RWPE2 (cell line): Measurements from ENCODE around the gene THSD7A.

Experiments used
- ATAC-seq: fragments of 200-7000 bp; cut with Tn5 transposase; 3 replicates; pipeline ENCODE4 v1.9.1; 2021; ENCODE audit warnings: low read depth
- DNase-seq: peaks from one replicate; pipeline ENCODE4 v3.0.0-alpha.2; 2020; ENCODE audit warnings: low spot score
- H3K27ac ChIP-seq: fragments of 450-650 bp; 2 replicates; pipeline ENCODE4 v1.5.1; 2017; ENCODE audit warnings: mild to moderate bottlenecking; ENCODE audit not compliant: poor library complexity, severe bottlenecking
- H3K27me3 ChIP-seq: fragments of 250-450 bp; sonication (Bioruptor Pico); 2 replicates; pipeline ENCODE4 v1.5.1; 2021; ENCODE audit warnings: mild to moderate bottlenecking, moderate library complexity; ENCODE audit not compliant: insufficient read depth, poor library complexity, severe bottlenecking
- H3K36me3 ChIP-seq: fragments of 250-450 bp; sonication (Bioruptor Pico); 2 replicates; pipeline ENCODE4 v1.5.1; 2020; ENCODE audit warnings: low read depth, mild to moderate bottlenecking, moderate library complexity
- H3K4me1 ChIP-seq: fragments of 250-450 bp; sonication (Bioruptor Pico); 2 replicates; pipeline ENCODE4 v1.5.1; 2021; ENCODE audit warnings: mild to moderate bottlenecking, moderate library complexity; ENCODE audit not compliant: insufficient read depth, poor library complexity, severe bottlenecking
- H3K4me3 ChIP-seq: fragments of 250-450 bp; sonication (Bioruptor Pico); 2 replicates; pipeline ENCODE4 v1.5.1; 2021; ENCODE audit warnings: mild to moderate bottlenecking, moderate library complexity; ENCODE audit not compliant: severe bottlenecking
- H3K9me3 ChIP-seq: fragments of 250-450 bp; sonication (Bioruptor Pico); 2 replicates; pipeline ENCODE4 v1.5.1; 2021; ENCODE audit warnings: mild to moderate bottlenecking, moderate library complexity; ENCODE audit not compliant: severe bottlenecking
- CTCF ChIP-seq: fragments of 450-650 bp; IDR thresholded peaks from one replicate; pipeline ENCODE4 v1.5.1; 2017; ENCODE audit warnings: mild to moderate bottlenecking, moderate library complexity; ENCODE audit not compliant: poor library complexity, severe bottlenecking

The THSD7A gene

GRCh38 chr7:11332865-11333228 is 499.2 kb downstream of the THSD7A start:
- H3K9me3 ChIP-seq: no peaks in the 10 kb centered on the region
- no peak for TF ChIP-seq CTCF
- no peak for ATAC-seq
- no peaks in the 10 kb centered on the region for H3K27me3 ChIP-seq
- no peaks in the 10 kb centered on the region for H3K4me1 ChIP-seq
- no peak overlapping the region for H3K27ac ChIP-seq
- no peak for DNase-seq
- H3K4me3 ChIP-seq: no peak overlapping the region
- no peaks in the 10 kb centered on the region for H3K36me3 ChIP-seq

GRCh38 chr7:11332186-11332864 is 499.7 kb downstream of the THSD7A start:
- no peaks in the 10 kb centered on the region for H3K27me3 ChIP-seq
- no peak overlapping the region for H3K4me3 ChIP-seq
- no peak for TF ChIP-seq CTCF
- ATAC-seq (no peak), DNase-seq (no peak)
- no peak overlapping the region for H3K27ac ChIP-seq
- H3K36me3 ChIP-seq: no peaks in the 10 kb centered on the region
- no peaks in the 10 kb centered on the region for H3K4me1 ChIP-seq
- no peaks in the 10 kb centered on the region for H3K9me3 ChIP-seq

- no peak for TF ChIP-seq CTCF
- DNase-seq: no peak
- Histone ChIP-seq H3K4me1 (no peaks in the 10 kb centered on the region), H3K27ac (no peak overlapping the region), H3K36me3 (no peaks in the 10 kb centered on the region), H3K9me3 (no peaks in the 10 kb centered on the region), H3K4me3 (no peak overlapping the region), H3K27me3 (no peaks in the 10 kb centered on the region)
- ATAC-seq: 0 out of 3 replicates have a peak, but pooled peaks have one; percentile 29
Observed at GRCh38 chr7:11331128-11332102, 500.6 kb downstream of the THSD7A start.

- Histone ChIP-seq H3K9me3 (no peaks in the 10 kb centered on the region), H3K36me3 (no peaks in the 10 kb centered on the region), H3K27ac (no peak overlapping the region), H3K4me3 (no peak overlapping the region), H3K4me1 (no peaks in the 10 kb centered on the region), H3K27me3 (no peaks in the 10 kb centered on the region)
- DNase-seq (no peak), ATAC-seq (no peak)
- no peak for TF ChIP-seq CTCF
Observed at GRCh38 chr7:11330717-11331116, 501.3 kb downstream of the THSD7A start.
